ENCODE measurements around the gene TMEM132D.

Gene TMEM132D

DNA sequence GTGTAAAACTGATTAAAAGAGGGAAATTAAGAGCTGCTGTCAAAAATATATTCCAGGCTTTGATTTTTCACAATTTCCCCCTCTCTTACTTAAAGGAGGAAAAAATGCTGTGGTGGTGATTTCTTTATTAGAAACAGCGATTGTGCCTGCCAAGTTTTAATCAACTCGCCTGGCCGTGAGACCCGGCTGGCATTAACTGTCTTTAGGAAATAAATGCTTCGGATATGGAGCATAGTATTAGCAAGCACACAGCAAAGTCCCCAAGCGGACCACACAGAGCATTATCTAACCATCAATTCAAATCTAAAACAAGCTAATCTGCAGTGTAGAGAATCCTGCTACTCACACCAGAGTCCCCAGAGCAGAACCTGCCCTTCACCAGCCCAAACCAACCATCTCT lies 457.1 kb downstream of the TMEM132D start:
- TF ChIP-seq, protein P1, sequence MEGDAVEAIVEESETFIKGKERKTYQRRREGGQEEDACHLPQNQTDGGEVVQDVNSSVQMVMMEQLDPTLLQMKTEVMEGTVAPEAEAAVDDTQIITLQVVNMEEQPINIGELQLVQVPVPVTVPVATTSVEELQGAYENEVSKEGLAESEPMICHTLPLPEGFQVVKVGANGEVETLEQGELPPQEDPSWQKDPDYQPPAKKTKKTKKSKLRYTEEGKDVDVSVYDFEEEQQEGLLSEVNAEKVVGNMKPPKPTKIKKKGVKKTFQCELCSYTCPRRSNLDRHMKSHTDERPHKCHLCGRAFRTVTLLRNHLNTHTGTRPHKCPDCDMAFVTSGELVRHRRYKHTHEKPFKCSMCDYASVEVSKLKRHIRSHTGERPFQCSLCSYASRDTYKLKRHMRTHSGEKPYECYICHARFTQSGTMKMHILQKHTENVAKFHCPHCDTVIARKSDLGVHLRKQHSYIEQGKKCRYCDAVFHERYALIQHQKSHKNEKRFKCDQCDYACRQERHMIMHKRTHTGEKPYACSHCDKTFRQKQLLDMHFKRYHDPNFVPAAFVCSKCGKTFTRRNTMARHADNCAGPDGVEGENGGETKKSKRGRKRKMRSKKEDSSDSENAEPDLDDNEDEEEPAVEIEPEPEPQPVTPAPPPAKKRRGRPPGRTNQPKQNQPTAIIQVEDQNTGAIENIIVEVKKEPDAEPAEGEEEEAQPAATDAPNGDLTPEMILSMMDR (IDR thresholded peaks at IDR 0.05; ENCODE audit: low read depth, low read length): no peak
- no peak for DNase-seq (ENCODE audit: extremely low read depth, low read depth)

DNA sequence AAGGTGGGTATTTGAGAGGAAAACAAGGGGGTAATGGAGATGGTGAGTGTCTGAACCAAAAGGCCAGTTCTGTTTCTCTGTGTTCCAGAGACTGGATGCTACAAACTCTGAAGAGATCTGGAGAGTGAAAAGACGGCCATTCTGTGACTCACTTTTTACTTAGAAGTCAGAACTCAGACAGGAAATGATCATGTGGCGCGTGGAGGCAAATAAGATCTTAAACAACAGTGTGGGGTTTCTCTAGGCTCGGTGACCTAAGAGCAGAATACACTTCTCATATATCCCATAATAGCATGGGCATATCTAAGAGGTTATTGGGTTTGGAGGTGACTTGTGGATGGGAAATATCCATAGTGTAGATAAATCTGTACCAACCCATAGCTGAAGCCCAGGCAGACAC lies 463.5 kb downstream of the TMEM132D start:
- TF ChIP-seq, protein P1 (IDR thresholded peaks at IDR 0.05; ENCODE audit: low read depth, low read length): no peak
- no peak for DNase-seq (ENCODE audit: extremely low read depth, low read depth)

DNA sequence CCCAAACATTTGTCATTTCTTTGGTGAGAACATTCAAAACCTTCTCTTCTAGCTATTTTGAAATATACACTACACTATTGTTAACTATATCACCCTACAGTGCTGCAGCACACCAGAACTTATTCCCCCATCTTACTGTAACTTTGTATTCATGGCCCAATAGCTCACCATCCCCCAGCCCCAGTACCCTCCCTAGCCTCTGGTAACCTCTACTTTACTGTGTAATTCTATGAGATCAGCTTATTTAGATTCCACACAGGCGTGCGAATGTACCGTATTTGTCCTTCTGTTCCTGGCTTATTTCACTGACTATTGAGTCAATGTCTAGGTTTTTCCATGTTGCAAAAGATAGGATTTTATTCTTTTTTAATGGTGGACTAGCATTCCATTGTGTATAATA lies 469.0 kb downstream of the TMEM132D start:
- TF ChIP-seq, protein P1 (IDR thresholded peaks at IDR 0.05; ENCODE audit: low read depth, low read length): no peak
- no peak for DNase-seq (ENCODE audit: extremely low read depth, low read depth)

- TF ChIP-seq, protein P1 (IDR thresholded peaks at IDR 0.05; ENCODE audit: low read depth, low read length): no peak
- no peak for DNase-seq (ENCODE audit: extremely low read depth, low read depth)
Observed at GRCh38 chr12:129428240-129428936, 475.4 kb downstream of the TMEM132D start.

- no peak for DNase-seq (ENCODE audit: extremely low read depth, low read depth)
- TF ChIP-seq, protein P1 (IDR thresholded peaks at IDR 0.05; ENCODE audit: low read depth, low read length): no peak
Observed at GRCh38 chr12:129423041-129423580, 480.7 kb downstream of the TMEM132D start.

GRCh38 chr12:129413295-129413694 lies 490.5 kb downstream of the TMEM132D start:
- no peak for DNase-seq (ENCODE audit: extremely low read depth, low read depth)
- TF ChIP-seq, protein P1 (IDR thresholded peaks at IDR 0.05; ENCODE audit: low read depth, low read length): no peak

- TF ChIP-seq, protein P1 (IDR thresholded peaks at IDR 0.05; ENCODE audit: low read depth, low read length): no peak
- no peak for DNase-seq (ENCODE audit: extremely low read depth, low read depth)
Observed at GRCh38 chr12:129409281-129409680, 494.5 kb downstream of the TMEM132D start.
